NB4 (cell line): ENCODE measurements around the gene PIF1.

Experiments
- DNase-seq: peaks from one replicate; pipeline ENCODE4 v3.0.0; 2010; ENCODE audit warnings: low read depth
- H3K4me3 ChIP-seq: one replicate; pipeline ENCODE4 v1.5.1; 2011; ENCODE audit warnings: mild to moderate bottlenecking, low read depth, low read length, moderate library complexity
- CTCF ChIP-seq: IDR thresholded peaks from one replicate; pipeline ENCODE4 v1.5.1; 2012; ENCODE audit warnings: low read depth, low read length
- MAX ChIP-seq: IDR thresholded peaks from 2 replicates; pipeline ENCODE4 v1.6.1; 2011; ENCODE audit warnings: low read depth, low read length
- MYC ChIP-seq: IDR thresholded peaks from 2 replicates; pipeline ENCODE4 v1.6.1; 2011; ENCODE audit warnings: low read depth, low read length
- POLR2A ChIP-seq: IDR thresholded peaks from 2 replicates; pipeline ENCODE4 v1.6.1; 2011; ENCODE audit warnings: mild to moderate bottlenecking; ENCODE audit not compliant: insufficient read length; ENCODE audit errors: extremely low read depth

Gene PIF1

GRCh38 chr15:64841344-64842095 is 16.1 kb upstream of the PIF1 start, which contains the start of gene PLEKHO2:
TSS of gene PLEKHO2 (plus strand) at chr15:64841915. CDS start at chr15:64842017, 102 bp downstream.
- DNase-seq: peak; percentile 98
- peak; percentile 8 for TF ChIP-seq CTCF
- TF ChIP-seq POLR2A: peak; percentile 90
- 0 out of 2 replicates have a peak, but pooled peaks have one; percentile 12 for TF ChIP-seq MAX
- TF ChIP-seq MYC: peak; percentile 48
- peak within 1 kb of the TSS; percentile 83 for H3K4me3 ChIP-seq

GRCh38 chr15:64841060-64841343 is 15.6 kb upstream of the PIF1 start:
- no peak for DNase-seq
- TF ChIP-seq MAX: no peak
- no peak for TF ChIP-seq POLR2A
- no peak for TF ChIP-seq MYC
- no peak for TF ChIP-seq CTCF
- peak overlapping the region; percentile 63 for H3K4me3 ChIP-seq

- no peak for TF ChIP-seq CTCF
- 0 out of 2 replicates have a peak, but pooled peaks have one; percentile 34 for TF ChIP-seq MAX
- DNase-seq: peak; percentile 95
- H3K4me3 ChIP-seq: no peak overlapping the region
Observed at GRCh38 chr15:64837502-64837901, 12.1 kb upstream of the PIF1 start.

- H3K4me3 ChIP-seq: no peak overlapping the region
- no peak for TF ChIP-seq POLR2A
- TF ChIP-seq MAX: no peak
- TF ChIP-seq MYC: no peak
- TF ChIP-seq CTCF: no peak
- DNase-seq: no peak
Observed at GRCh38 chr15:64836023-64836536, 10.6 kb upstream of the PIF1 start.

- DNase-seq: no peak
- no peak overlapping the region for H3K4me3 ChIP-seq
- TF ChIP-seq POLR2A (no peak), MAX (no peak), MYC (no peak), CTCF (no peak)
Observed at GRCh38 chr15:64833690-64834089, 8.2 kb upstream of the PIF1 start.
